ENCODE data around the gene CSAG1.
"Not testable (repeated sequence)": the region's sequence is repeated elsewhere in the genome, so short reads cannot be mapped to it uniquely, and the experiment has no call there.

Gene CSAG1

GRCh38 chrX:152697952-152698931, 35.3 kb downstream of the CSAG1 start, which contains the start of gene MAGEA3:
TSS of gene MAGEA3 (plus strand) at chrX:152698794. CDS start at chrX:152700833, 2,039 bp downstream.
- not testable (repeated sequence) for DNase-seq

GRCh38 chrX:152681012-152681411, 52.5 kb downstream of the CSAG1 start:
- not testable (repeated sequence) for DNase-seq

Measured in activated CD4-positive, alpha-beta T cell treated with anti-CD3 and anti-CD28 coated beads, Interleukin-2, amount 50 U/mL, for 48 hours (primary cell).